Parathyroid adenoma (tissue), 2 donors: ENCODE measurements around the gene C5orf34.

Source experiments
- H2AFZ ChIP-seq: fragments of 300-600 bp; sonication (generic); one replicate; pipeline ENCODE4 v1.7.0; 2017; ENCODE audit warnings: antibody characterized with exemption, mild to moderate bottlenecking
- H3K27ac ChIP-seq: fragments of 300-600 bp; sonication (generic); one replicate; pipeline ENCODE4 v1.7.0; 2017
- H3K27me3 ChIP-seq: fragments of 300-600 bp; sonication (generic); one replicate; pipeline ENCODE4 v1.7.0; 2017; ENCODE audit warnings: low read length; ENCODE audit not compliant: control insufficient read depth, insufficient read depth
- H3K36me3 ChIP-seq: fragments of 300-600 bp; sonication (generic); one replicate; pipeline ENCODE4 v1.7.0; 2017; ENCODE audit warnings: low read length; ENCODE audit not compliant: control insufficient read depth, insufficient read depth
- H3K4me1 ChIP-seq: fragments of 300-600 bp; sonication (generic); one replicate; pipeline ENCODE4 v1.7.0; 2017; ENCODE audit warnings: control low read depth
- H3K4me2 ChIP-seq: fragments of 300-600 bp; sonication (generic); one replicate; pipeline ENCODE4 v1.7.0; 2017; ENCODE audit warnings: low read length
- H3K4me3 ChIP-seq: fragments of 300-600 bp; sonication (generic); one replicate; pipeline ENCODE4 v1.7.0; 2017; ENCODE audit warnings: low read depth, low read length
- H3K79me2 ChIP-seq: fragments of 300-600 bp; sonication (generic); one replicate; pipeline ENCODE4 v1.7.0; 2017; ENCODE audit warnings: control low read depth
- H3K9ac ChIP-seq: fragments of 300-600 bp; sonication (generic); one replicate; pipeline ENCODE4 v1.7.0; 2017; ENCODE audit warnings: mild to moderate bottlenecking
- H3K9me3 ChIP-seq: fragments of 300-600 bp; sonication (generic); one replicate; pipeline ENCODE4 v1.7.0; 2017; ENCODE audit warnings: low read length; ENCODE audit not compliant: control insufficient read depth
- TF ChIP-seq, protein P1 (sequence below): fragments of 300-600 bp; sonication (generic); IDR thresholded peaks from one replicate; pipeline ENCODE4 v1.7.0; 2017; ENCODE audit warnings: antibody characterized with exemption, mild to moderate bottlenecking
- donor health status: primary hyperparathyroidism.

Gene C5orf34

DNA sequence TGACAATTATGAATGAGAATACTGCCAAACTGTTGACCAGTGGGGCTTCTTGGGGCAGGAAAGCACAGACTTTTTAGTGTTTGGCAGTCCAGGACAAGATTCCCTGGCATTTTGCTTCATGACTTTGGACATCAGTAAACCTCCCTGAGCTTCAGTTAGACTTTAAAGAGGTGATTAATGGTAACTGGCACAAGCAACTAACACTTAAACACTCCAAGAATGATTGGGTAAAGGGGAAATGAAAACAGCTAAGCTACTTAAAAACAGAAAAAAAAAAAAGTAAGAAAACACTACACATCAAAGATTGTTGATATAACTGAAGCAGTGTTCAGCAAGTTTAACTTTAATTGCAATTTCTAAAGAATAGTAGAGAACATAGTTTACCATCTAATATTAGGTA is 28.5 kb upstream of the C5orf34 start:
- H3K27me3 ChIP-seq, result no peaks in the 10 kb centered on the region
- H3K4me1 ChIP-seq, result no peaks in the 10 kb centered on the region
- H2AFZ ChIP-seq, result no peak overlapping the region
- no peaks in the 10 kb centered on the region for H3K9me3 ChIP-seq
- H3K9ac ChIP-seq, result no peak overlapping the region
- H3K27ac ChIP-seq, result no peak overlapping the region
- H3K79me2 ChIP-seq, result peaks cover 8% of the 10 kb centered on the region
- H3K4me2 ChIP-seq, result no peak overlapping the region
- TF ChIP-seq, protein P1, sequence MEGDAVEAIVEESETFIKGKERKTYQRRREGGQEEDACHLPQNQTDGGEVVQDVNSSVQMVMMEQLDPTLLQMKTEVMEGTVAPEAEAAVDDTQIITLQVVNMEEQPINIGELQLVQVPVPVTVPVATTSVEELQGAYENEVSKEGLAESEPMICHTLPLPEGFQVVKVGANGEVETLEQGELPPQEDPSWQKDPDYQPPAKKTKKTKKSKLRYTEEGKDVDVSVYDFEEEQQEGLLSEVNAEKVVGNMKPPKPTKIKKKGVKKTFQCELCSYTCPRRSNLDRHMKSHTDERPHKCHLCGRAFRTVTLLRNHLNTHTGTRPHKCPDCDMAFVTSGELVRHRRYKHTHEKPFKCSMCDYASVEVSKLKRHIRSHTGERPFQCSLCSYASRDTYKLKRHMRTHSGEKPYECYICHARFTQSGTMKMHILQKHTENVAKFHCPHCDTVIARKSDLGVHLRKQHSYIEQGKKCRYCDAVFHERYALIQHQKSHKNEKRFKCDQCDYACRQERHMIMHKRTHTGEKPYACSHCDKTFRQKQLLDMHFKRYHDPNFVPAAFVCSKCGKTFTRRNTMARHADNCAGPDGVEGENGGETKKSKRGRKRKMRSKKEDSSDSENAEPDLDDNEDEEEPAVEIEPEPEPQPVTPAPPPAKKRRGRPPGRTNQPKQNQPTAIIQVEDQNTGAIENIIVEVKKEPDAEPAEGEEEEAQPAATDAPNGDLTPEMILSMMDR, result no peak
- H3K4me3 ChIP-seq, result no peak overlapping the region
- H3K36me3 ChIP-seq, result no peaks in the 10 kb centered on the region

DNA sequence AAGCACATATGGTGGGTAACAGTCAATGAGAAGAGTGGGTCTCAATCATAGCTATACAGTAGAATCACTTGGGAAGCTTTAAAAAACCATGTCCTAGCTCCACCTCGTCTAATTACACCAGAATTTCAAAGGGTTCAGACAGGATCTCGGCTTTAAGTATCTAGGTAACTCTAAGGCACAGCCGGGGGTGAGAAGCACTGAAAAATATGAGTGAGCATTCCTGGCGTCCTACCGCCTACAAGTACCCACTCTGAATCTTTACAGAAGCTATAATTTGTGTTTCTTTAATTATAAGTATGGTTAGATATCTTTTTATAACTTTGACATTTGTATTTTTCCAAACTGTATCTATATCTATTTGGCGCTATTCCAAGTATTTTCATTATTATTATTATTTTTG is 25.8 kb upstream of the C5orf34 start:
- no peaks in the 10 kb centered on the region for H3K36me3 ChIP-seq
- no peaks in the 10 kb centered on the region for H3K27me3 ChIP-seq
- H3K4me1 ChIP-seq, result no peaks in the 10 kb centered on the region
- no peak overlapping the region for H2AFZ ChIP-seq
- no peaks in the 10 kb centered on the region for H3K9me3 ChIP-seq
- H3K9ac ChIP-seq, result no peak overlapping the region
- no peak overlapping the region for H3K27ac ChIP-seq
- peaks cover 8% of the 10 kb centered on the region for H3K79me2 ChIP-seq
- no peak overlapping the region for H3K4me2 ChIP-seq
- no peak overlapping the region for H3K4me3 ChIP-seq
- TF ChIP-seq, protein P1, result no peak

DNA sequence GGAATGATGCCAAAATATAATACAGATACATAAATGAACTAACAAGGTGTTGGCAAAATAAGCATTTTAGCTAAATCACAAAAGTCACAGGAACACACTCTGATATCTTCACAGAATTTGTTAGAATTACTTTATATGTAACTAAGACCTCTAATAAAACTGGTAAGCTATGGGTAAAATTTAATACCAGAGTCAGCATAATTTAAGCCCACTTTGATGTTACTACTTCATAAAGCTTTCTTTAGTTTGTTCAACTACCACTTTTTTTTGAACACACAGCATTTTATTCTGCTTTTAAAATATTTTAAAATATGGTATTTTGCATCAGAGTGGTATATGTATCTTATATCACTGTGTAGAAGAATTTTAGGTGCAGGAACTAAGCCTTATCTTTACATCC is 22.0 kb upstream of the C5orf34 start:
- no peaks in the 10 kb centered on the region for H3K9me3 ChIP-seq
- no peaks in the 10 kb centered on the region for H3K36me3 ChIP-seq
- no peak overlapping the region for H3K4me2 ChIP-seq
- H3K27me3 ChIP-seq, result no peaks in the 10 kb centered on the region
- H3K79me2 ChIP-seq, result peaks cover 8% of the 10 kb centered on the region
- TF ChIP-seq, protein P1, result no peak
- no peak overlapping the region for H3K4me3 ChIP-seq
- H3K4me1 ChIP-seq, result no peaks in the 10 kb centered on the region
- H2AFZ ChIP-seq, result no peak overlapping the region
- no peak overlapping the region for H3K9ac ChIP-seq
- no peak overlapping the region for H3K27ac ChIP-seq

DNA sequence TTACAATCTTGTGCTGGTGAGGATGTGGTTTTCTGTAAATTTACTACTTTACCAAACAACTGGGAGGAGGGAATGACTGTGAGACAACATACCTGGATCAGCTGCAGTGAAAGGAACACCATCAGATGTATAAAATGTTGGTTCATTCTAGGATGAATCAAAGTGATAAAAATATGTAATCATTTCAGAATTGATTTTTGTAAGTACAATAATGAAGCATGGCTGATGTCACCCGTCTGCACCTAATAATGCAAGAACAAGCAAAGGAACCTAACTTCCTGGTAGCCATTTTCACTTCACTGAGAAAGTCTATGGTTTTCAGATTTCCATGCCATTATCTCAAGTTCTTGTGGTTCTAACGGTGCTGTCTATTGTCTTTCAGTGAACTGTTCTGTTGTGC is 18.7 kb upstream of the C5orf34 start:
- Histone ChIP-seq H3K27me3 (no peaks in the 10 kb centered on the region), H3K9me3 (no peaks in the 10 kb centered on the region), H3K36me3 (no peaks in the 10 kb centered on the region), H3K27ac (no peak overlapping the region), H2AFZ (no peak overlapping the region), H3K4me3 (no peak overlapping the region), H3K4me1 (no peaks in the 10 kb centered on the region), H3K9ac (no peak overlapping the region), H3K4me2 (no peak overlapping the region), H3K79me2 (no peaks in the 10 kb centered on the region)
- TF ChIP-seq, protein P1, result no peak

DNA sequence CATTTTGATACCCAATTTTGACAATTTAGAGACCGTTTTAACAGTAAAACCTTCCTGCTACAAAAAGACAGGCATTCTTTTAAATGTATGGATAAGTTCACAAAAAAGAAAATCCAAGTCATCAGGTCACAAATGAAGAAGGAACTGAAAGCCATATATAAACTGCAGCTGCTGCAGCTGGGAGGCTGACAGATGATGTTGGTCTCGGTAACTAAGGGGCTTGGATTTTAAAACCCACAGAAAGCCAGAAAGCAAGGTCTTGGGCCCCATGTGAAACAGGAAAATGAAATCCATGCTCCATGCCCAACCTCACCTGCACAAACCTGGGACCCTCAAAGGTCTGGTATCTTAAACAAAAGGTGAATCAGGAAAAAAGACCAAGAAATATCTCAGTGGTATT is 15.7 kb upstream of the C5orf34 start:
- H3K4me1 ChIP-seq, result no peaks in the 10 kb centered on the region
- no peak overlapping the region for H3K4me2 ChIP-seq
- H2AFZ ChIP-seq, result no peak overlapping the region
- no peak overlapping the region for H3K27ac ChIP-seq
- H3K4me3 ChIP-seq, result no peak overlapping the region
- no peaks in the 10 kb centered on the region for H3K36me3 ChIP-seq
- H3K79me2 ChIP-seq, result no peaks in the 10 kb centered on the region
- no peaks in the 10 kb centered on the region for H3K9me3 ChIP-seq
- TF ChIP-seq, protein P1, result no peak
- no peak overlapping the region for H3K9ac ChIP-seq
- H3K27me3 ChIP-seq, result no peaks in the 10 kb centered on the region
